Adrenal gland (tissue), 5 donors: ENCODE data around the gene SORCS3.

Source experiments
- CTCF ChIP-seq, 6 experiments: fragments of 450-650 bp in 4 of 6; fragments of 200-600 bp in 2 of 6; sonication (generic) in 1 of 6; IDR thresholded peaks; 1 replicate in 5 of 6; 2 replicates in 1 of 6; pipeline versions ENCODE4 v1.5.1 to v1.8.0; 2016 to 2021; ENCODE audit warnings: antibody characterized with exemption in 6 of 6, mild to moderate bottlenecking in 2 of 6, moderate library complexity in 1 of 6
- POLR2A ChIP-seq, 2 donors: fragments of 450-650 bp; IDR thresholded peaks; one replicate each; pipeline ENCODE4 v1.6.1; 2017; ENCODE audit warnings: antibody characterized with exemption in 2 of 2, mild to moderate bottlenecking in 2 of 2, moderate library complexity in 1 of 2
- donor health status: DM: no; HTN: no; CAD: no.

DNA sequence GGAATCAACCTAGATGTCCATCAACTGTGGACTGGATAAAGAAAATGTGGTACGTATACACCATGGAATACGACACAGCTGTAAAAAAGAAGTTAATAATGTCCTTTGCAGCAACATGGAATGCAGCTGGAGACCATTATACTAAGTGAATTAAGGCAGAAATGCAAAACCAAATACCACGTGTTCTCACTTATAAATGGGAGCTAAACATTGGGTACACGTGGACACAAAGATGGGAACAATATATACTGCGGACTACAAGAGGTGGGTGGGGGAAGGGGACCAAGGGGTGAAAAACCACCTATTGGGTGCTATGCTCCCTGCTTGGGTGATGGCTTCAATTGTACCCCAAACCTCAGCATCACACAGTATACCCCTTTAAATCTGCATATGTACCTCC lies 385.5 kb downstream of the SORCS3 start:
- TF ChIP-seq CTCF (IDR thresholded peaks at IDR 0.05) (no peak), POLR2A (IDR thresholded peaks at IDR 0.05) (no peak)
